MM.1S (cell line): Measurements from ENCODE around the gene FOXK2.

ENCODE experiments used
- EZH2 ChIP-seq: fragments of 300-600 bp; sonication (generic); optimal IDR thresholded peaks from 2 replicates; pipeline ENCODE3; 2017; ENCODE audit warnings: low read depth, mild to moderate bottlenecking, antibody characterized with exemption, low read length, mixed read lengths
- TF ChIP-seq, protein P1 (sequence below): fragments of 300-600 bp; sonication (generic); IDR thresholded peaks from 2 replicates; pipeline ENCODE4 v1.5.1; 2016; ENCODE audit warnings: antibody characterized with exemption, low read length, mixed read lengths

DNA sequence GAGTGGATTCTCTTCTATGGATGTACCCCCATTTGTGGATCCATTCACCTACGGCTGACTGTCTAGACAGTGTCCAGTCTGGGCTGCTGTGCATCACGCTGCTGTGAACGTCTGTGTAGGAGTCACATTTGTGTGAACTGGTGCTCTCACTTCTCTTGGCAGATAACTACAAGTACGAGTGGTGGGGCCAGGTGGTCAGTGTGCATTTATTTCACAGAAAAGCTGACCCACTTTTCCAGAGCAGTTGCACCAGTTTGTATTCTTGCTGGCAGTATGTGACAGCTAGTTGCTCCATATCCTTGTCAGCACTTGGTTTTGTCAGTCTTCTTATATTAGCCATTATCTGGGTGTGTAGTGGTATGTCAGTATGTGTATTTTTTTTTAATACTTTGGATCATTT, 28.4 kb downstream of the FOXK2 start:
- TF ChIP-seq, protein P1, sequence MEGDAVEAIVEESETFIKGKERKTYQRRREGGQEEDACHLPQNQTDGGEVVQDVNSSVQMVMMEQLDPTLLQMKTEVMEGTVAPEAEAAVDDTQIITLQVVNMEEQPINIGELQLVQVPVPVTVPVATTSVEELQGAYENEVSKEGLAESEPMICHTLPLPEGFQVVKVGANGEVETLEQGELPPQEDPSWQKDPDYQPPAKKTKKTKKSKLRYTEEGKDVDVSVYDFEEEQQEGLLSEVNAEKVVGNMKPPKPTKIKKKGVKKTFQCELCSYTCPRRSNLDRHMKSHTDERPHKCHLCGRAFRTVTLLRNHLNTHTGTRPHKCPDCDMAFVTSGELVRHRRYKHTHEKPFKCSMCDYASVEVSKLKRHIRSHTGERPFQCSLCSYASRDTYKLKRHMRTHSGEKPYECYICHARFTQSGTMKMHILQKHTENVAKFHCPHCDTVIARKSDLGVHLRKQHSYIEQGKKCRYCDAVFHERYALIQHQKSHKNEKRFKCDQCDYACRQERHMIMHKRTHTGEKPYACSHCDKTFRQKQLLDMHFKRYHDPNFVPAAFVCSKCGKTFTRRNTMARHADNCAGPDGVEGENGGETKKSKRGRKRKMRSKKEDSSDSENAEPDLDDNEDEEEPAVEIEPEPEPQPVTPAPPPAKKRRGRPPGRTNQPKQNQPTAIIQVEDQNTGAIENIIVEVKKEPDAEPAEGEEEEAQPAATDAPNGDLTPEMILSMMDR: no peak
- no peak for TF ChIP-seq EZH2
